HG02943 (cell line): Measurements from ENCODE around the gene VWA8.
"Not testable (repeated sequence)": the region's sequence is repeated elsewhere in the genome, so short reads cannot be mapped to it uniquely, and the experiment has no call there.

Experiments
- ATAC-seq: cut with Tn5 transposase; IDR thresholded peaks from one replicate; pipeline ENCODE4 v1.9.1; 2021; ENCODE audit warnings: mild to moderate bottlenecking, low read depth, moderate library complexity; ENCODE audit not compliant: unreplicated experiment

Gene VWA8

DNA sequence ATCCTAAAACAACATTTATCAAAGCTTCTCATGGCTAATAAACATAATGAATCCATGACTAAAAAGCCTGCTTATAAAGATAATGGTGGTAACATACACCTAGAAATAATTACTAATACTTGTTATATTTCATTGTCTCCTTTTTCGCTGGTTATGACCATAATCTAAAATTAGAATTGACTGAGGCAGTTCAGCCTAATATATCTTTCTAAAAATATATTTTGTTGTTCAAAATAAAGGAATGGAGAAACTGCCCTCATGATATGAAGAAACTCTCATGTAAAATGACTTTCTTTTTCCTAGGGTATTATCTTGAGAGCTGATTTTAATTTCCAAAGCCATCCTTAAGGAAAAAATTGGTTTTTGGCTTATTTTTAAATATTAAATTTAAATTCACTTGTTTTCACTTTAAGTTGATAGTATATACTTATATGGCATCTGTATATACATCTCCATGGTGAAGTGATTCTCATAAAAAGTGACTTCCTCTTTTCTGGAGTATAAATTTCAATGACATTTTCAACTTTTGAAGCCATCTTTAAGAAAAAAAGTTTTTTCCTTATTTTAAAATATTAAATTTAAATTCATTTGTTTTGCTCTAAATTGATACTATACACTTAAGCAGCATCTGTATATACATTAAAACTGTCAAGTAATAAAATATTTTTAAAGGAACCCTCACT is 204.6 kb downstream of the VWA8 start:
- no peak for ATAC-seq

DNA sequence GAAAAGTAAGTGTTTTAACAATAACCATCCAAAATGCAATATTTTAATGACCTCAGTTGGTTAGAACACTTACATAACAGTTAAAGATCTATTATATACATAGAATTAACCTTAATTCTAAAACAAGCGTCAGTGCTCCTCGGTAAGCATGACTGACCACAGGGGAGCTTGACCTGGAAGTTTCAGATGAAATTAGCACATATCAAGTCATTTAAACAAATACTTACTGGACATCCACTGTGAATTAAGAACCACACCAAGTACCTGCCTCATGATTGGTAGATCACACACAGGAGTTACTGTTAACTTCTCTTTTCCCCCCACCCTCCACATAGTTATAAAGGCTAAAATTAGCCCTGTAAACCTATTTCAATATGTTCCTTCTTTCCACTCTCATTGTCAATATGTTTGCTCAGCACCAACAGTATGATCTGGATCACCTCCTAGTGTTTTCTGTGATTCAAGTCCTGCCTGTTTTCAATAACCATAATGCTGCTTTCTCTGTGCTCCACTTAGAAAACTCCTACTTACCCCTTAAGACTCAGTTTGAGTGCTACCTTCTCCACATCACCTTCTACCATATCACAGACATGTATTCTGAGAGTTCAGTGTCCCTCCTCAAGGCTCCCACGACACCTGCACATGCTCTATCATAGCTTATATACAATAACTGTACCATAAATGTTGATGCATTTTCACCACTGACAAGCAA is 209.0 kb downstream of the VWA8 start:
- ATAC-seq: no peak

DNA sequence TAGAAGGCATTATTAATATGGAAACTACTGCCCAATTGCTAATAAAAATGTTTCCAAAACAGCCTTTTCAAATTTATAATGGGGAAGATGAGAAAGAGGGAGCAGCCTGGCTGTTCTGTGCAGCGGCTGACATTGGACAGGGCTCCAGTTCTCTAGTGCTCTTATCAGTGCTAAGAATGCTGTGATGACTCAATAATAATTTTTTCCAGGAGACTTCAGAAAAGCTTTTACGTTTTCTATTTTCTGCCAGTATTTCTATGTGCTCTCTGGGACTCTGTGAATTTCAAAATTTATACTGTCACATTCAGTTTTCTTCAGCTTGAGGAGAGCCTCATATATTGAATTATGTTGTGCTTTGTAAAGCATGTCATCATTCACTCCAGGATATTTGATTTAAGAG is 209.6 kb downstream of the VWA8 start:
- no peak for ATAC-seq

DNA sequence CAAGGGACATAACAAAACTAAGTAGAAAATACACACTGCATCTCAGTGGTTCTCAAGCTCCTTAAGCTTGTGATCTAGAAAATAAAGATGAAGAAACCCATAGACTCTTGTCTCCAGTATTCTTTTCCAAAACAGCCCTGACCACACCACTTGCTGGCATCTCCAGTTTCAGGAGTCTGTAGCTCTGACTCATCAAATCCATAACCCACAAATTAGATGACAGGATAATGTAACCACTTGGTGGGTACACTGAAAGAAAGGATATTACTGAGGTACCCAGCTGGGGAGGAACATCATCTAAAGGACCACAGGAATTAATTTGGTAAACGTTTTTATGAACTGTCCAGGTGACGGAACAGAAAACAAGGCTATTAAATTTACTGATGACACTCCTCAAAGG is 214.7 kb downstream of the VWA8 start:
- no peak for ATAC-seq

DNA sequence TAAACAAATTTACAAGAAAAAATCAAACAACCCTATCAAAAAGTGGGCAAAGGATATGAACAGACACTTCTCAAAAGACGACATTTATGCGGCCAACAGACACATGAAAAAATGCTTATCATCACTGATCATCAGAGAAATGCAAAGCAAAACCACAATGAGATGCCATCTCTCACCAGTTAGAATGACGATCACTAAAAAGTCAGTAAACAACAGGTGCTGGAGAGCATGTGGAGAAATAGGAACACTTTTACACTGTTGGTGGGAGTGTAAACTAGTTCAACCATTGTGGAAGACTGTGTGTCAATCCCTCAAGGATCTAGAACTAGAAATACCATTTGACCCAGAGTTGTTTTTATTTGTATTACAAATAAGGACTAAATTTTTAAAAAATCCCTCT is 215.4 kb downstream of the VWA8 start:
- ATAC-seq: not testable (repeated sequence)

DNA sequence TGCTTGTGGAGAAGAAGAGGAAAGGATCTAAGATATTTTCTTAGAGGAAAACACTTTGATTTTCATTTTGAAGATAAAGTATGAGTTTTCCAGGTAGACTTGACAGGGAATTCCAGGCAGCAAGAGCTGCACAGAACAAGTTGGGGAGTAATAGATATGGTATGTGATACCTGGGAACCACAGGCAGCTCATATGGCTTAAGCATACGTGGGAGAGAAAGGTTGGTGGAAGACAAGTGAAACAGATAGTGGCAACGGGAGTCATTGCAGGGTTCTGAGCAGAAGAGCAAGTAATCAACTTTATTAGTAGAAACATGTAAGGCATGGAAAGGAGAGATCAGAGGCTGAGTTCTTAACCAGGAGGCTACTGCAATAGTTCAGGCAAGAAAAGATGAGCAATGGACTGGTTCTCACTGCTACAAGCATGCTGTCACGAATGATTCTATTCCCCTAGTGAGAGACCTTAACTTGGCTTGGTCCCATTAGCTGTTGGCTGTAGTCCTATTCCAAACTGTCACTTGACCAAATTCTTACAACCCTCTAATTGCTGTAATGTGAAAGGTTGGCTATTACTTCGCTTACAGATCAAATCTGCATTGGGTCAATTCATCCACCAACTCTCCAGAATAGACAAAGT is 217.9 kb downstream of the VWA8 start:
- ATAC-seq: no peak

DNA sequence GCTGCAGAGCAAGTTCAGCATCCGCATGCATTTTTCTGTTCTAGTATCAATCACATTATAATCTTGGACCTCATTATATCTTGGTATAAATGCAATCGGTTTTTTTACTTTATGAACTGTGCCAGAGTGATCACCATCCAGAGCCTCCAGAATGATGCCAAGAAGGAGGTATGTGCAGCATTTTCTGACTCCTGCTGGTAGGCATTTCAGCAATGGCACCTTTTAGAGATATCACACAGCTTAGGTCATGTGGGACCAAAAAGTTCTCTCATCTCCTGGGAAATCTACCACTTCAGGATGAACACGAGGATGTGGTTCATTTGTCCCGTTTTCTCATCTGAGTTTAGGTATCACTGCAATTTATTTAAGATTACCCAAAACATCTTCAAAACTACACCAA is 220.4 kb downstream of the VWA8 start:
- ATAC-seq: no peak

GRCh38 chr13:41722684-41723535 is 238.0 kb downstream of the VWA8 start:
- no peak for ATAC-seq

GRCh38 chr13:41720839-41721561 is 239.9 kb downstream of the VWA8 start:
- no peak for ATAC-seq

DNA sequence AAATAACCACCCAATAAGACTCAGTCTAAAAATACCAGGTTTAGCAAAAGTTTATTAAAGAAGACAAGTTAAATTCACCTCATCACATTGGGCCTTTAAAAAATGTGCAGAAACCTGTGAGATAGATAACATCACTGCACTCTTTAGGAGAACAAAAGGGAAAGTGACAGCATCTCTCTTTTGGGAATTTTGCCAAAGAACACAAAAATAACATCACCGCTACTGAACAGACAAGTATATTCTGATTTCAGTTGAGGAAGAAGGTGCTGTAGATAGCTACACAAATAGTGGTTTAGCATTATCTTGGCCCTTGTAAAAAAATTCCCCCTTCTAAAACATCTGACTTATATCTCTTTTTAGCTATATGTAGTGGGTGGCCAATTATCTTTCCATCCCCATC is 244.7 kb downstream of the VWA8 start:
- ATAC-seq: no peak

GRCh38 chr13:41713405-41713804 is 247.5 kb downstream of the VWA8 start:
- ATAC-seq: no peak

DNA sequence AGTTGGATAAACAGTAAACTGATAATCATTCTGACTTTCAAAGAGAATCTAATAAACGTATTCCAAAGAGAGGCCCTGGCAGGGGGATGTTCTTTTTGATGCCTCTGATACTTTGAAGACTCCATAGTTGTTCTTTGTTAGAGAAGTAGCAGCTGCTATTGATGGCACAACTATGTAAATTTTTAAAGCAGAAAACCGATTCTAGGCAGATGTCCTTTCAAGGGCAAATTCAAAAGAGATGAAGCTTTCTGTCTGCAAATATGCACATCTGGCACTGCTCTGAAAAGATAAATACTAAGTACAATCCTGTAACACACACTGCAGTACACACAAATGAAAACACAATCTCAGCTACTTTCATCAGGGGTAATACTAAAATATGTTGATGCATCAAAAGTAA is 250.1 kb downstream of the VWA8 start:
- no peak for ATAC-seq

GRCh38 chr13:41709511-41709910 is 251.4 kb downstream of the VWA8 start:
- no peak for ATAC-seq

- ATAC-seq: no peak
Observed at GRCh38 chr13:41708713-41709112, 252.2 kb downstream of the VWA8 start.

DNA sequence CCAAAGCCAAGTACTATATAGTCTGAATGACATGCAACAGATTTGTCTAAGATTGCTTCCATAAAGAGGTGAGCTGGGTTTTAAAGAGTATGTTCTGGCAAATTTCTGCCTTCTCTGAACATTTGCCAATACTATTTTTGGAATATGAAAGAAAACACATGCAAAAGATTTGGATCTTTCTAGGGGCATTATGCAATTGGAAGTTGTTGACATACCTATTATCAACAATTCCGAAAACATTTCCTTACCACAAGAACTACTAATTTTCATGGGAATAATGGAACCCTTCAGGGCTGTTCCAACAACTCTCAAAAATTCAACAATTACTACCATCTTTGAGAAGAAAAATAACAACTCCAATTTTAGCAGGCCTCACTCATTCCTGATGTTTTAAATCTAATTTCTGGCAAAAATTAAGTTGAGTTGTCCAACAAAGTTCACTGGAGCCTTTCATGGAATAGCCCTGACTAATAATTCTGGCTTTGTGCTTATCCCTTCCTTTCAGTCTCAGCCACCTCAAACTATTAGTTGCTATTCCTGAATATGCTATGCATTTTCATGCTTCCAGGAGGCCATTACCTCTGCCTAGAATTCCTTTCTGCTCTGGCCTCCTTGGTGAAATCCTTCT is 253.6 kb downstream of the VWA8 start:
- no peak for ATAC-seq

DNA sequence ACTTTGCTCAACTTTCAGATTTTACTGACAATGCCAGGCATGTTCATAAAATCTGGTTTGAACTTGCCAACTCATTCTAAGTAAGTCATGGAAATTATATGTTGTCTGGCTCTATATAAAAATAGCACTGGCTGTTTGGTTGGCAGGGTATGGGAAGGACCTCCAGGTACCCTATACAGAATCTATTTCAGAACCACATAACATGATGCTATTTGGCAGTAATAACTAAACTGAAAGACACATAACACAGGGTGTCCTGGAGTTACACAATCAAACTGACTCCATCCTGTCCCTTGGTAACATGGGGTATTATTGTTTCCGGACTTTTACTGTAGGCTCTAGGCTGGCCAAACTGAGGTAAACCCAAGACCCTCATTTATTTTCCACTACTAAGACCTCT is 254.8 kb downstream of the VWA8 start:
- no peak for ATAC-seq

GRCh38 chr13:41702540-41702939 is 258.4 kb downstream of the VWA8 start:
- no peak for ATAC-seq

GRCh38 chr13:41701676-41702075 is 259.2 kb downstream of the VWA8 start:
- ATAC-seq: no peak

DNA sequence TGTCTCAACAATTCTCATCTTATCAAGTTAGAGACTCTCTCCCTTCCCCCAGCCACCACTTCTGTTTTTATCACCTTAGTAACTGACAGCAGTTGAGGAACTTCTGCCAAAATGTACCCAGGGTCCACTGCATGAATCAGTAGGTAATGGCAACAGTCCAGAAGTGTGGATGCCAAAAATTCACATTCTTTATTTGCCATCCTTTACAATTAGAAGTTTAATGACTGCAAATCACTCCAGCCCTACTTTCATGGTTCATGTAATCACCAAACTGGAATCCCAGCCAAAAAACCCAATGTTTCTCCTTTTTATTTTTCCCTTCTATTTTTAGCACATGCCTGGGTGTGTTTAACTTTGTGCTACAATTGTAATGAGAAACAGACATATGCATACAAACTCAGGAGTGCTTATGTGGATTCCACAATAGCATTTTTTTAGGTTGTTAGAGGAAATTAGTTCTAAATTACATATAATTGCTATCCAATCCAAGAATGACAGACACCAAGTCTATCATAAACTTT is 260.1 kb downstream of the VWA8 start:
- no peak for ATAC-seq

- ATAC-seq: no peak
Observed at GRCh38 chr13:41699759-41700158, 261.1 kb downstream of the VWA8 start.
